RWPE2 (cell line): ENCODE data around the gene CCDC160.

Source experiments
- ATAC-seq: fragments of 200-7000 bp; cut with Tn5 transposase; 3 replicates; pipeline ENCODE4 v1.9.1; 2021; ENCODE audit warnings: low read depth
- DNase-seq: peaks from one replicate; pipeline ENCODE4 v3.0.0-alpha.2; 2020; ENCODE audit warnings: low spot score
- H3K27ac ChIP-seq: fragments of 450-650 bp; 2 replicates; pipeline ENCODE4 v1.5.1; 2017; ENCODE audit warnings: mild to moderate bottlenecking; ENCODE audit not compliant: poor library complexity, severe bottlenecking
- H3K27me3 ChIP-seq: fragments of 250-450 bp; sonication (Bioruptor Pico); 2 replicates; pipeline ENCODE4 v1.5.1; 2021; ENCODE audit warnings: mild to moderate bottlenecking, moderate library complexity; ENCODE audit not compliant: insufficient read depth, poor library complexity, severe bottlenecking
- H3K36me3 ChIP-seq: fragments of 250-450 bp; sonication (Bioruptor Pico); 2 replicates; pipeline ENCODE4 v1.5.1; 2020; ENCODE audit warnings: low read depth, mild to moderate bottlenecking, moderate library complexity
- H3K4me1 ChIP-seq: fragments of 250-450 bp; sonication (Bioruptor Pico); 2 replicates; pipeline ENCODE4 v1.5.1; 2021; ENCODE audit warnings: mild to moderate bottlenecking, moderate library complexity; ENCODE audit not compliant: insufficient read depth, poor library complexity, severe bottlenecking
- H3K4me3 ChIP-seq: fragments of 250-450 bp; sonication (Bioruptor Pico); 2 replicates; pipeline ENCODE4 v1.5.1; 2021; ENCODE audit warnings: mild to moderate bottlenecking, moderate library complexity; ENCODE audit not compliant: severe bottlenecking
- H3K9me3 ChIP-seq: fragments of 250-450 bp; sonication (Bioruptor Pico); 2 replicates; pipeline ENCODE4 v1.5.1; 2021; ENCODE audit warnings: mild to moderate bottlenecking, moderate library complexity; ENCODE audit not compliant: severe bottlenecking
- CTCF ChIP-seq: fragments of 450-650 bp; IDR thresholded peaks from one replicate; pipeline ENCODE4 v1.5.1; 2017; ENCODE audit warnings: mild to moderate bottlenecking, moderate library complexity; ENCODE audit not compliant: poor library complexity, severe bottlenecking

CCDC160 gene

DNA sequence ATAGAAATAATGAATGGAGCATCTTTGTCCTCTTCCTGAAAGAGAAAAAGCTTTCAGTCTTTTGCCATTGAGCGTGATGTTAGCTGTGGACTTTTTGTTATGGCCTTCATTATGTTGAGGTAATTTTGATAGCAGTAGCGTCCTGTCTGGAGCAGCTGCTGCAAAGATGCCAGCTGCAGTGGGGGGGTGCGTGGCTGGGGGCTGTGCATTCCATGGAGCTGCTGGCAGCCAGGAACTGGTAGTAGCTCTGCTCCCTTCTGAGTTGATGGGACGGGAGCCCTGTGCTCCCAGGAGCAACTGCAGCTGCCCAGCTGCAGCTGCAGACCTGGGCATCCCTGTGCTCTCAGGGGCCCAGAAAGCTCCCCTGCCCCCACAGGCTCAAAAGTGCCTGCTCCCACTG is 50.4 kb downstream of the CCDC160 start:
- H3K36me3 ChIP-seq: no peaks in the 10 kb centered on the region
- TF ChIP-seq CTCF: no peak
- DNase-seq (no peak), ATAC-seq (no peak)
- H3K4me1 ChIP-seq: no peaks in the 10 kb centered on the region
- H3K4me3 ChIP-seq: no peak overlapping the region
- H3K9me3 ChIP-seq: no peaks in the 10 kb centered on the region
- no peak overlapping the region for H3K27ac ChIP-seq
- H3K27me3 ChIP-seq: no peaks in the 10 kb centered on the region

DNA sequence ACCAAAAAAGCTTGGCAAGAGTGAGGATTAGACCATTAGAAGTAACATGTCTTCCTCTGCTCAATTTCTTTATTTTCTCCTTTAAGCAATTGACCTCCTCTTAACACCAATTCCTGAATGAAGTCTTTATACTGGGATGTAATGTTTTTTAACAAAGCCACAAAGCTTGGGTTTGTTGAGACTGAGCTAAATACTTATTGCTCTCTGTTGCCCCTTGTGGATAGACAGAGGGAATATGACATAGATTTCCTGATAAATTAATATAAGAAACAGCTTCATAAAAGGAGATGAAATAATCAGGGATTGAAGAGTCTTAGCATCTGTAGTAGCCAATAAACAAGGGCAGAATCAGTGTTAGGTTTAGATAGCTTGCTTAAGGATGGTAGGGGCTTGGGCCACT is 57.6 kb downstream of the CCDC160 start:
- H3K9me3 ChIP-seq: no peaks in the 10 kb centered on the region
- H3K4me3 ChIP-seq: no peak overlapping the region
- TF ChIP-seq CTCF: peak; percentile 38
- H3K27ac ChIP-seq: no peak overlapping the region
- no peaks in the 10 kb centered on the region for H3K27me3 ChIP-seq
- no peak for ATAC-seq
- no peak for DNase-seq
- H3K36me3 ChIP-seq: no peaks in the 10 kb centered on the region
- H3K4me1 ChIP-seq: no peaks in the 10 kb centered on the region
